Thyroid gland (tissue), 4 donors: ENCODE measurements around the gene FMNL3. TPM values are rescaled to one million over a fixed set of nuclear protein-coding genes. Genes with fewer than 3 reads are reported as not detected.

Source experiments
- DNase-seq, 2 donors: peaks; one replicate each; pipeline ENCODE4 v3.0.0-alpha.2; 2019
- H3K27ac ChIP-seq, 3 donors: fragments of 200-600 bp; sonication (generic); 1 replicate in 2 of 3; 2 replicates in 1 of 3; pipeline ENCODE4 v1.5.1; 2016 to 2019; ENCODE audit warnings: mild to moderate bottlenecking in 1 of 3, moderate library complexity in 1 of 3
- H3K27me3 ChIP-seq: fragments of 200-600 bp; sonication (generic); one replicate; pipeline ENCODE4 v1.5.1; 2019
- H3K36me3 ChIP-seq, 2 donors: fragments of 200-600 bp; sonication (generic); one replicate each; pipeline ENCODE4 v1.5.1; 2016 to 2019
- H3K4me1 ChIP-seq, 2 donors: fragments of 200-600 bp; sonication (generic); one replicate each; pipeline ENCODE4 v1.5.1; 2017 to 2019
- H3K4me3 ChIP-seq, 3 donors: fragments of 200-600 bp; sonication (generic); replicated peaks in 1 of 3; 1 replicate in 2 of 3; 2 replicates in 1 of 3; pipeline ENCODE4 v1.5.1; 2016; ENCODE audit warnings: mild to moderate bottlenecking in 1 of 3
- H3K9me3 ChIP-seq: fragments of 200-600 bp; sonication (generic); one replicate; pipeline ENCODE4 v1.5.1; 2017
- POLR2A ChIP-seq, 2 donors: fragments of 450-650 bp; IDR thresholded peaks; one replicate each; pipeline ENCODE4 v1.6.1; 2017; ENCODE audit warnings: antibody characterized with exemption in 2 of 2, mild to moderate bottlenecking in 2 of 2, moderate library complexity in 1 of 2
- WGBS, 2 donors: methylation state at CpG; one replicate each; pipeline ENCODE4 v1.1.5; 2017; 5-methylcytosine and 5-hydroxymethylcytosine counted together
- intact Hi-C: fragments of 100-400 bp; cut with DNase I; formaldehyde crosslinking; loops from one replicate; pipeline ENCODE4 v1.15.1; 2023
- total RNA-seq, 4 donors: library from RNA; depleted of rRNA; stranded (reverse); fragments of >200 nt; gene quantifications; one replicate each; pipeline ENCODE4 v1.2.3, GENCODE V29; 2016
- TF ChIP-seq, protein P1 (sequence below), 6 experiments: fragments of 200-600 bp in 3 of 6; fragments of 450-650 bp in 3 of 6; sonication (generic) in 3 of 6; IDR thresholded peaks; one replicate each; pipeline ENCODE4 v1.5.1; 2016 to 2019; ENCODE audit warnings: antibody characterized with exemption in 6 of 6, mild to moderate bottlenecking in 2 of 6, inconsistent platforms in 1 of 6, moderate library complexity in 1 of 6

Gene FMNL3
- total RNA-seq, 4 donors from 2014 or later, result 30.9 to 41.8 (median 35.1) TPM

DNA sequence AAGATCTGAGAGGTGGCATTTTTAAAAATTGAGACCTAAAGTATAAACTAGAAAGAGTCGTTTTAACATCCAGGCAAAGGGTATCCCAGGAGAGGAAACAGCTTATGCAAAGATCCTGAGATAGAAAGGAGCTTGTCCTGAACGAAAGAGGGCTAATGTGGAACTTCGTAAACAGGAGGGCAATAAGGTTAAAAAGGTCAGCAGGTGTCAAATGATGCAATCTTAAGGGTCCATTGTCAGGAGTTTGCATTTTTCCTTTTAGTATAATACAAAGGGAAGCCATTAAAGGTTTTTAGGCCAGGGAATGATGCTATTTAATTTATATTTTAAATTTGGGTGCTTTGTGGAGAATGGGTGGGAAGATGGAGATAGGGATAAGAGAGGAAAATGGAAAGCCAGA, 14.4 kb downstream of the FMNL3 start:
- 69 to 72% methylated on average over 3 of the region's 3 CpGs for WGBS, 2 donors
- Histone ChIP-seq H3K4me3 (no peak overlapping the region), H3K27me3 (no peaks in the 10 kb centered on the region), H3K9me3 (no peaks in the 10 kb centered on the region), H3K36me3 (no peaks in the 10 kb centered on the region), H3K4me1 (peaks cover 44 to 49% of the 10 kb centered on the region in 2 donors), H3K27ac (no peak overlapping the region)
- no peak for DNase-seq
- TF ChIP-seq, protein P1, sequence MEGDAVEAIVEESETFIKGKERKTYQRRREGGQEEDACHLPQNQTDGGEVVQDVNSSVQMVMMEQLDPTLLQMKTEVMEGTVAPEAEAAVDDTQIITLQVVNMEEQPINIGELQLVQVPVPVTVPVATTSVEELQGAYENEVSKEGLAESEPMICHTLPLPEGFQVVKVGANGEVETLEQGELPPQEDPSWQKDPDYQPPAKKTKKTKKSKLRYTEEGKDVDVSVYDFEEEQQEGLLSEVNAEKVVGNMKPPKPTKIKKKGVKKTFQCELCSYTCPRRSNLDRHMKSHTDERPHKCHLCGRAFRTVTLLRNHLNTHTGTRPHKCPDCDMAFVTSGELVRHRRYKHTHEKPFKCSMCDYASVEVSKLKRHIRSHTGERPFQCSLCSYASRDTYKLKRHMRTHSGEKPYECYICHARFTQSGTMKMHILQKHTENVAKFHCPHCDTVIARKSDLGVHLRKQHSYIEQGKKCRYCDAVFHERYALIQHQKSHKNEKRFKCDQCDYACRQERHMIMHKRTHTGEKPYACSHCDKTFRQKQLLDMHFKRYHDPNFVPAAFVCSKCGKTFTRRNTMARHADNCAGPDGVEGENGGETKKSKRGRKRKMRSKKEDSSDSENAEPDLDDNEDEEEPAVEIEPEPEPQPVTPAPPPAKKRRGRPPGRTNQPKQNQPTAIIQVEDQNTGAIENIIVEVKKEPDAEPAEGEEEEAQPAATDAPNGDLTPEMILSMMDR (IDR thresholded peaks at IDR 0.05), result no peak
- TF ChIP-seq POLR2A (IDR thresholded peaks at IDR 0.05), result no peak
- intact Hi-C loops, result no loop called here

DNA sequence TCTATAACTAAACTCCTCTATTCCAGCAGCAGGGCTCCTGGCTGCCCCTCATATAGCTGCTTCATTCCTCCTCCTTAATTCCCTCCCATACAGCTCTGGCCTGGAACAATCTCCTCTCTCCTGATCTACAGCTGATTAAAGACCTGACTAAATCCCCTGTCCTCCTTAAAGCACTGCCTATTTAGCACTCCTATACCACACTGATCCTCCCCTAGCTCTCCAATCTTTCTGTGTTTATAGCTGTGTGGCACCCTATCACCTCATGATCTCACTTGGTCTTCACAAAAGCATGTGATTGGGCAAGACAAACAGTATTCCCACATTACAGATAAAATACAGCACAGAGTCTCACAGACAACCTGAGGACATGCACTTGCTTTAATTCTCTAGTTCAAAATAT, 17.4 kb downstream of the FMNL3 start:
- Histone ChIP-seq H3K4me3 (no peak overlapping the region), H3K4me1 (peaks cover 40 to 51% of the 10 kb centered on the region in 2 donors), H3K27ac (peak overlapping the region; percentile 36 to 74 (median 60)), H3K9me3 (no peaks in the 10 kb centered on the region), H3K36me3 (no peaks in the 10 kb centered on the region), H3K27me3 (no peaks in the 10 kb centered on the region)
- TF ChIP-seq, protein P1 (IDR thresholded peaks at IDR 0.05), result no peak
- TF ChIP-seq POLR2A (IDR thresholded peaks at IDR 0.05), result no peak
- intact Hi-C loops, result no loop called here
- no peak for DNase-seq

DNA sequence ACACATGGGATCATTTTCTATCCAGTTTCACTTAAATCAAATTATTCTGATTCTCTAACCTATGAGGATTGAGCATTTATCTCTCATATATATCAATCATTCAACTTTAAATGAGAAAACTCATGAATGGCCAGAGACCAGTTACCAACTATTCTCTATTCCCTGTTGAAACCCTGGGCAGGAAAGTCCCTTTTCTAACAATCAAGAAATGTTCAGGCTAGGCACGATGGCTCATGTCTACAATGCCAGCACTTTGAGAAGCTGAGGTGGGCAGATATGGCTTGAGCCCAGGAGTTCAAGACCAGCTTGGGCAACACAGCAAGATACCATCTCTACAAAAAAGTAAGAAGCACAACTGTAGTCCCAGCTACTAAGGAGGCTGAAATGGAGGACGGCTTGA, 18.0 kb downstream of the FMNL3 start:
- Histone ChIP-seq H3K4me1 (peaks cover 40 to 56% of the 10 kb centered on the region in 2 donors), H3K27me3 (no peaks in the 10 kb centered on the region), H3K4me3 (no peak overlapping the region), H3K27ac (peak overlapping the region in 2 of 3 donors; percentile 60 to 74), H3K9me3 (no peaks in the 10 kb centered on the region), H3K36me3 (no peaks in the 10 kb centered on the region)
- no peak for DNase-seq
- TF ChIP-seq, protein P1 (IDR thresholded peaks at IDR 0.05), result no peak
- no peak for TF ChIP-seq POLR2A (IDR thresholded peaks at IDR 0.05)
- intact Hi-C loops, result no loop called here
- 65 to 67% methylated on average over 2 of the region's 2 CpGs for WGBS, 2 donors

DNA sequence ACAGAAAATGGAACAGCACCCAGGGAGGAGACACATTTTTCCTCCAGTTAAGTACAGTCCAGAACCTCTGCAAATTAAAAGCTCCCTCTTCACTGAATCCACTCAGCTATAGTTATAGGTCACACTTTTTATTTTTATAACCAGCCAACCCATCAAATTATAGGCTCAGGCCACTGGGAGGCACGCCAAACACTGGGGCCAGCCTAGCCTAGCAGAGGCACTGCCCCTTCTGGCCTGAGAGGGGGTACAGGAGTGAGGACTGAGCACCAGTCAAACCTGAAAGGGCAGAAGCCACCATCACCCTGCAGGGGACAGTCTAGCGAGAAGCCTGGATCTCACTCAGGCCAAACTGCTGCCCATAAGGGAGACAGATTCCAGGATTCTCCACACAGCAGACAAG, 19.3 kb downstream of the FMNL3 start:
- peak; percentile 69 to 73 for DNase-seq
- Histone ChIP-seq H3K4me1 (peaks cover 51 to 69% of the 10 kb centered on the region in 2 donors), H3K36me3 (no peaks in the 10 kb centered on the region), H3K4me3 (no peak overlapping the region), H3K27ac (peak overlapping the region in 2 of 3 donors; percentile 37 to 74), H3K9me3 (no peaks in the 10 kb centered on the region), H3K27me3 (no peaks in the 10 kb centered on the region)
- intact Hi-C loops, result no loop called here
- TF ChIP-seq, protein P1 (IDR thresholded peaks at IDR 0.05), result peak in 4 of 6 experiments; percentile 14 to 35 (median 23)
- TF ChIP-seq POLR2A (IDR thresholded peaks at IDR 0.05), result no peak
- 22 to 55% methylated on average over 1 to 2 of the region's 2 CpGs for WGBS, 2 donors

DNA sequence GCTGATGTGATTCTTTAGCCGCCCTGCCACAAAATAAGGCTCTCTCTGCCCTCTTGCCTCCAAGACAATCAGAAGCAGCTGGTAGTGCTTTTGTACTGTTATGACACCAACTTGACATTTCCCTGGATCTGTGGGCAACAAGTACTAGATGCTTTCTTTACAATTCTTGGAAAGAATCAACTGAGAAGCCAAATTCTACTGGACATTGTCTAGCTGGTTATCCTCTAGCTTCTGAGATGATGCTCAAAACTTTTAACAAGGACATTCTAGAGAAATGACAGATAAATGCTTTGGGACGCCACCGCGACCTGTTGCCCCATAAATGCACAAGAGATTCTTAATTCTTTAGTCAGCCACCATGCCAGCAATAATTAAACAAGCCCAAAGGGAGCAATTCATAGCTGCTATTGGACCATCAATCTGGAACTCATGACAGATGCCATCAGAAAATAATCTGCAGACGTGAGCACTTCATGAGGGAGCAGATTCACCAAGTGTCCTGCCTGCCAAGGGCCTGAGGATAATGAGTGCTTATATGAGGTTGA, 22.8 kb downstream of the FMNL3 start:
- H3K4me3 ChIP-seq, result no peak overlapping the region
- WGBS, 2 donors, result 83% methylated on average over 5 of the region's 5 CpGs
- peak overlapping the region in 1 of 3 donors; percentile 4 for H3K27ac ChIP-seq
- no peaks in the 10 kb centered on the region for H3K9me3 ChIP-seq
- DNase-seq, result no peak
- intact Hi-C loops, result no loop called here
- H3K36me3 ChIP-seq, result no peaks in the 10 kb centered on the region
- H3K27me3 ChIP-seq, result no peaks in the 10 kb centered on the region
- no peak for TF ChIP-seq POLR2A (IDR thresholded peaks at IDR 0.05)
- TF ChIP-seq, protein P1 (IDR thresholded peaks at IDR 0.05), result no peak
- peaks cover 34 to 53% of the 10 kb centered on the region in 2 donors for H3K4me1 ChIP-seq
